HUES64 (cell line): Measurements from ENCODE around the gene LRRC75B. TPM values are rescaled to one million over a fixed set of nuclear protein-coding genes. Genes with fewer than 3 reads are reported as not detected.
"Not testable (repeated sequence)": the region's sequence is repeated elsewhere in the genome, so short reads cannot be mapped to it uniquely, and the experiment has no call there.

Experiments
- H3K27ac ChIP-seq: 2 replicates; pipeline ENCODE4 v1.7.0; 2013; ENCODE audit warnings: low read depth, low read length, inconsistent platforms
- H3K27me3 ChIP-seq: 2 replicates; pipeline ENCODE4 v1.6.1; 2013; ENCODE audit warnings: mild to moderate bottlenecking, low read length; ENCODE audit not compliant: insufficient read depth
- H3K36me3 ChIP-seq: 2 replicates; pipeline ENCODE4 v1.6.1; 2013; ENCODE audit warnings: mild to moderate bottlenecking, low read length; ENCODE audit not compliant: insufficient read depth
- H3K4me1 ChIP-seq: 2 replicates; pipeline ENCODE4 v1.6.1; 2013; ENCODE audit warnings: mild to moderate bottlenecking, low read length, moderate library complexity; ENCODE audit not compliant: insufficient read depth
- H3K4me3 ChIP-seq: 2 replicates; pipeline ENCODE4 v1.5.1; 2013; ENCODE audit warnings: mild to moderate bottlenecking, low read length, moderate library complexity
- H3K9ac ChIP-seq: 2 replicates; pipeline ENCODE4 v1.6.1; 2013; ENCODE audit warnings: mild to moderate bottlenecking, low read depth, low read length
- H3K9me3 ChIP-seq: 2 replicates; pipeline ENCODE4 v1.6.1; 2013; ENCODE audit warnings: low read depth, low read length; ENCODE audit not compliant: insufficient read depth
- WGBS: fragments of 150-250, 120-280 bp; methylation state at CpG from one replicate; pipeline ENCODE4 v1.1.7; 2013; ENCODE audit warnings: missing lambda C conversion rate; 5-methylcytosine and 5-hydroxymethylcytosine counted together
- polyA plus RNA-seq, 2 experiments: library from polyadenylated mRNA; stranded (reverse); fragments of 50-300 nt; gene quantifications; one replicate each; pipeline ENCODE4 v1.2.3, GENCODE V29; 2013

LRRC75B gene, protein sequence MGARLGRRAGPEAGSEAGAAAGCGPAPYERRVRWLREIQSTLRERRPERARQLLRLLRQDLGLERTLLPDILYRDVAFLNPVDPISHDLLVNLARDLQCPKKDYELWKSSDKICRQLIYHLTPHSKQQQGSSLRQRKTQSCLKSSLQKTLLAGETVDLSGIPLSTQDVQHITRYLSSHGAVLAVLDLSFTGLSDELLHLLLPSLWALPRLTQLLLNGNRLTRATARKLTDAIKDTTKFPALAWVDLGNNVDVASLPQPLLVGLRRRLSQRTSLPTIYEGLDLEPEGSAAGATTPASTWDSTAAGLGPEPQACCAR
- 10.4 TPM for polyA plus RNA-seq (2013, experiment 1 of 2)
- polyA plus RNA-seq (2013, experiment 2 of 2) = 13.9 TPM

DNA sequence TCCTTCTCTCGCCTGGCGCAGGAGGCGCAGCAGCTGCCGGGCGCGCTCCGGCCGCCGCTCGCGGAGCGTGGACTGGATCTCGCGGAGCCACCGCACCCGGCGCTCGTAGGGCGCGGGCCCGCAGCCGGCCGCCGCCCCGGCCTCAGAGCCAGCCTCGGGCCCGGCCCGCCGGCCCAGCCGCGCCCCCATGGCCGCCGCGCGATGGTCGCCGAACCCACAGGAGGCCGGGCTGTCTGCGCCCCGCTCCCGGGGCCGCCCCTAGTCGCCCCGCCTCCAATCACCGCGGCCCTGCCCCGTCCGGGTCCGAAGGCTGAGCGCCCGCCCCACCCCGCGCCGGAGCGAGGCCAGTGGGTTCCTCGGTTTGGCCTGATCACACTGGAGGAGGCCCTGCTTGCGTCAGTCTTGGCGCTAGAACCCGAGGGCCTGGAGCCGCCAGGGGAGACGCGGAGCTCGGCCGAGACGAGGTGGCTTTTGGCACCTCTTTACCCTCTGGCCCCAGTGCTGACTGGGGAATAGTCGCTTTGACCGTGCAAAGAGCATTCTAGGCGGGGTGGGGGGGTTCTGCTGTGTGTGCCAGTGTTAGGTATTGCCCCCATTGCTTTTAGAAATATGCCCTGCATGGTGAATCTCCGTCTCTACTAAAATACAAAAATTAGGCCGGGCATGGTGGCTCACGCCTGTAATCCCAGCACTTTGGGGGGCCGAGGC is at the start of gene LRRC75B:
Gene LRRC75B, minus strand, starts transcription at position 223 of the 708 bp plus-strand sequence. Its CDS starts 34 bp downstream, at position 189.
- H3K36me3 ChIP-seq = peaks cover 4% of the 10 kb centered on the region
- H3K9me3 ChIP-seq = no peaks in the 10 kb centered on the region
- WGBS = 6% methylated on average over 72 of the region's 72 CpGs
- H3K27me3 ChIP-seq = no peaks in the 10 kb centered on the region
- H3K4me3 ChIP-seq = peak within 1 kb of the TSS; percentile 66
- peak within 1 kb of the TSS; percentile 73 for H3K27ac ChIP-seq
- peak within 1 kb of the TSS; percentile 83 for H3K9ac ChIP-seq
- H3K4me1 ChIP-seq = peaks cover 11% of the 10 kb centered on the region

DNA sequence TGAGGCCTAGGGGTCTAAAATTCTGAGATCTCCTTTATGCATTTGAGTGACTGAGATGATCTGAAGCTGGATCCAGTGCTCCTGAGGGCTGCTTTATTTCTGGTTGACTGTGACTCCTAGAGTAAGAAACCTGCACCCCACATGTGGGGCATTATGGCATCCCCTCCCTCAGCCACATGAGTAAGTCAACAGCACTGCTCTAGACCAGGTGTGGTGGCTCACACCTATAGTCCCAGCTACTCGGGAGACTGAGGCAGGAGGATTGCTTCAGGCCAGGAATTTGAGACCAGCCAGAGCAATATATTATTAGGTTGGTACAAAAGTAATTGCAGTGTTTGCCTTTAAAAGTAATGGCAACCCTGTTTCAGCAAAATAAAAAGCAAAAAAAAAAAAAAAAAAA is 49.4 kb upstream of the LRRC75B start:
- H3K9ac ChIP-seq, H3K27ac ChIP-seq, H3K4me3 ChIP-seq, H3K36me3 ChIP-seq, H3K9me3 ChIP-seq, H3K4me1 ChIP-seq, H3K27me3 ChIP-seq: not testable (repeated sequence)
- WGBS = 100% methylated on average over 1 of the region's 1 CpG

DNA sequence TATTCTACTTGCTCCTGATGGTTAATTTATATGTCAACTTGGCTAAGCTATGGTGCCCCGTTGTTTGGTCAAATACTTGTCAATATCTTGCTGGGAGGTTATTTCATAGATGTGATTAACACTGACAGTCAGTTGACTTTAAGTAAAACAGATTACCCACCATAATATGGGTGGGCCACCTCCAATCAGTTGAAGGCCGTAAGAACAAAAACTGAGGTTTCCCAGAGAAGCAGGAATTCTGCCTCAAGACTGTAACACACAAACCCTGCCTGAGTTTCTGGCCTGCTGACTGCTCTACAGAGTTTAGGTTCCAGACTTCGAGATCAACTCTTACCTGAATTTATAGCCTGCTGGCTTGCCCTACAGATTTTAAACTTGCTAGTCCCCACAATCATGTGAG is 43.6 kb upstream of the LRRC75B start:
- not testable (repeated sequence) for H3K27ac ChIP-seq, H3K27me3 ChIP-seq, H3K9ac ChIP-seq, H3K36me3 ChIP-seq, H3K4me1 ChIP-seq, H3K4me3 ChIP-seq, H3K9me3 ChIP-seq
- WGBS = 96% methylated on average over 3 of the region's 3 CpGs

DNA sequence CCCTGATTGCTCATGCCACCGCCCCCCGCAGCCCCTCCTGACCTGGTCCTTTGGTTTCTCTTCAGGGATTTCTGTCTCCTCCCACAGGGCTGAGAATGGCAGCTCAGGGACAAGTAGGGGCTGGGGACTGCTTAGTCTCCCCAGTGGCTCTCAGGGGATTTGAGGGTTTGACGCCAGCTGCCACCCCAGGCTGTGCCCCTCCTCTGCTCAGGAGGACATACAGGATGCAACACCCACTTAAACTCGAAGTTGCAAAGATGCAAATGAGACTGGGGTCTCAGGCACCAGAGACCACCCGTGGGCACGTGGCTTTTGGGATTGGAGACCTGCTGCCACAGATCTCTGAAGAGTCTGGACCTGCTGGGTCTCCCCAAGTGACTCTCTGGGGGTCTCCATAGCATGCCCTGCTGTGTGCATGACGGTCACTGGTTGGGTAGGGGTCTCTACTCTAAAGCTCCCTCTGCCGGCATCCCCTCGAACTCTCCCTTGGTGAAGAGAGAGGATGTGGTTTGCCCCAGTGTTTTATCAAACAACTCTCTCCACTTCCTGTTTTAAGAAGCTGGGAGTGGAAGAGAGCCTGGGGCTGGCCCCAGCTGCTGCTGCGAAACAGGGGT is 42.0 kb upstream of the LRRC75B start:
- not testable (repeated sequence) for H3K4me1 ChIP-seq, H3K4me3 ChIP-seq, H3K36me3 ChIP-seq, H3K27me3 ChIP-seq, H3K27ac ChIP-seq, H3K9me3 ChIP-seq, H3K9ac ChIP-seq
- WGBS = 74% methylated on average over 8 of the region's 10 CpGs

DNA sequence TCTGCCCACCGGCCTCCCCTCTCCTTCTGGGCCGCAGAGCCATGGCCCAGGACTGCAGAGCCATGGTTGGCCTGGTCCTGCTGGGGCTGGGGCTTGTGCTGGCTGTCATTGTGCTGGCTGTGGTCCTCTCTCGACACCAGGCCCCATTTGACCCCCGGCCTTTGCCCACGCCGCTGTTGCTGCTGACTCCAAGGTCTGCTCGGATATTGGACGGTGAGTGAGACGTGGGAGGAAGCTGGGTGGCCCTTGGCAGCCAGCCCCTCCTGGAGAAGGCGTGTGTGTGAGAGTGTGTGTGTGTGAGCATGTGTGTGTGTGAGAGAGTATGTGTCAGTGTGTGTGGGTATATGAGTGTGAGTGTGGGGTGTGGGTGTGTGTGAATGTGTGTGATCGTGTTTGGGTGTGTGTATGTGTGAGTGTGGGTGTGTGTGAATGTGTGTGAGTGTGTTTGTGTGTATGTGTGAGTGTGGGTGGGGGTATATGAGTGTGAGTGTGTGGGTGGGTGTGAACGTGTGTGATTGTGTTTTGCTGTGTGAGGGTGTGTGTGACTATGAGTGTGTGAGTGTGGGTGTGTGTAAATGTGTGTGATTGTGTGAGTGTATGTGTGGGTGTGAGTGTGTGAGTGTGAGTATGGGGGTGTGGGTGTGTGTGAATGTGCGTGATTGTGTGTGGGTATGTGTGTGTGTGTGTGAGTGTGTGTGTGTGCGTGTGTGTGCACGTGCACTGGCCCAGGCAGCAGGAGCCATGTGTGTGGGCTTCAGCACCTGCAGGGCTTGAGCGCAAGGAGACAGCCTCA is 40.6 kb upstream of the LRRC75B start:
- not testable (repeated sequence) for H3K4me1 ChIP-seq, H3K4me3 ChIP-seq, H3K27ac ChIP-seq, H3K9ac ChIP-seq, H3K9me3 ChIP-seq, H3K36me3 ChIP-seq, H3K27me3 ChIP-seq
- 88% methylated on average over 16 of the region's 16 CpGs for WGBS

DNA sequence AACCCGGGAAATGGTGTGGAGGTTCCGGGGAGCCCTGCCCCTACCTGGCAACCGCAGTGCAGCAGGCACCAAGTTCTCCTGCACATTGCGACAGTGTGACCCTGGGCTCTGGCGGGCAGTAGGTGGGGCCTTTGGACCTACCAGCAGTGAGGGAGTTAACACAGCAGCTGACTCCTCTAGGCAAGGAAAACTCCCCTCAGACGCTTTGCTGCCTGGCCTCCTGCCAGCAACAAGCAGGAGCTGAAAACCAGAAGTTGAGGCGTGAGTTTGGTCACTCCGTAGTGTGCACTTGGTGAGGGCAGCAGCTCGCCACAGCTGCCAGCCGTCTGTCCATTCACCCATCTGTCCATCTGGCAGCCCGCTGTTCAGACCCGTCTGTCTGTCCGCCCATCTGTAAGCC is 39.8 kb upstream of the LRRC75B start:
- H3K4me1 ChIP-seq, H3K9me3 ChIP-seq, H3K4me3 ChIP-seq, H3K27me3 ChIP-seq, H3K27ac ChIP-seq, H3K36me3 ChIP-seq, H3K9ac ChIP-seq: not testable (repeated sequence)
- WGBS = 63% methylated on average over 7 of the region's 13 CpGs

DNA sequence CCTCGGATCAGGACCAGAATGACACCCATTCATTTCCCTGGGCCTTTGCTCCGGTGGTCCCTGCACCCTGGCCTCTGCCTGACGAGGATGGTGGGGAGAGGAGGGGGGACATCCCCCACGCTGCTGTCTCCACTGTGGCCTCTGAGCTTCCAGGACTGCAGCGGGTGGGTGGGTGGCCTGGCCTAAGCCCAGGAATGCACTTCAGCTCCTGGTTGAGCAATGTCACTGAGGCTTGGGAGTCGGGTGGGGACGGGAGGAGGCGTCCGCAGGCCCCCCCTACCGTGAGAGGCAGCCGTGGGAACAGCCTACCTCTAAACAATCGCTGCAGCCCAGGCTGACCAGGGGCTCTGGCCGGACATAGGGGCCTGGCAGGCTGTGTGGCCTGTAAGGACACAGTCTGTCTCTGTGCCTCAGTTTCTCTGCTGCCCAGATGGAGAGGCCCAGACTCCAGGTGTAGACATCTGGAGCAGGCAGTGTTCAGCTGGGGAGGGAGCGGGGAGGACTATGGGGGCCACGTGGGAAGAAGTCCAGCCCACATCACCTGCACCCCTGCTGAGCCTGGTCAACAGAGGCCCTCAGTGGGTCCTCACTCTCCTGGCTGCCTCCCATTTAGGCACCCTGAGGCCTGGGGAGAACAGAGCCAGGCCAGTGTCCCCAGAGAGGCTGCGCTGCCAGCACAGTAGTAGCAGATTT is 38.7 kb upstream of the LRRC75B start:
- H3K27ac ChIP-seq = peak overlapping the region; percentile 70; the same call in 1 of the 2 replicates
- not testable (repeated sequence) for H3K36me3 ChIP-seq, H3K4me3 ChIP-seq, H3K9me3 ChIP-seq, H3K9ac ChIP-seq, H3K4me1 ChIP-seq, H3K27me3 ChIP-seq
- 59% methylated on average over 15 of the region's 16 CpGs for WGBS

DNA sequence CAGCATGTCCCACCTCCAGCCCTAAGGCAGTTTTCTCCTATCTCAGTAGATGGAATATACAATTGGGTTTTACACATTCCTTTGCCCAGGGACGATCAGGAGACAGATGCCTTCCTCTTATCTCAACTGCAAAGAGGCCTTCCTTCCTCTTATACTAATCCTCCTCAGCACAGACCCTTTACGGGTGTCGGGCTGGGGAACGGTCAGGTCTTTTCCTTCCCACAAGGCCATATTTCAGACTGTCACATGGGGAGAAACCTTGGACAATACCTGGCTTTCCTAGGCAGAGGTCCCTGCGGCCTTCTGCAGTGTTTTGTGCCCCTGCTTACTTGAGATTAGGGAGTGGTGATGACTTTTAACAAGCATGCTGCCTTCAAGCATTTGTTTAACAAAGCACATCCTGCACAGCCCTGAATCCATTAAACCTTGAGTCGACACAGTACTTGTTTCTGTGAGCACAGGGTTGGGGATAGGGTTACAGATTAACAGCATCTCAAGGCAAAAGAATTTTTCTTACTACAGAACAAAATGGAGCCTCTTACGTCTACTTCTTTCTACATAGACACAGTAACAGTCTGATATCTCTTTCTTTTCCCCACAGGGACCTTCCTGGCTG is 38.0 kb upstream of the LRRC75B start:
- H3K9me3 ChIP-seq, H3K36me3 ChIP-seq, H3K9ac ChIP-seq, H3K4me1 ChIP-seq, H3K4me3 ChIP-seq, H3K27me3 ChIP-seq: not testable (repeated sequence)
- H3K27ac ChIP-seq = peak overlapping the region; percentile 70; the same call in 1 of the 2 replicates
- 28% methylated on average over 3 of the region's 7 CpGs for WGBS

DNA sequence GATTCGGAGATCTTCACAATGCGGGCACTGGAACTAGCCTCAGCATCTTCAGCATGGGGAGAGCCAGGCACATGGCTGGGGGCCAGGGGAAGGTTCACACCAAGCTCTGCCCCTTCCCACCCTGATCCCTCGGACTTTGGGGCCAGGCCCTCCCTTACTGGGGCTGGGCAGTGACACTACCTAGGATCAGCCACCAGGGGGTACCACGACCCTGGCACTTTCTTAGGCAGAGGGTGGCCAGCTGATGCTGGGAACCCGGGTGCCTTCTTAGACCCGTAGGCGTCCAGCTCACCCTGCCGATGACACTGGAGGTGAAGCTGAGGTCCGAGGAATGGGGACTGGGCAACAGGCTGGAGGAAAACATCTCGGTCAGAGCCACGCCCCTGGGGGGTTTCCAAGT is 36.2 kb upstream of the LRRC75B start:
- 72% methylated on average over 9 of the region's 11 CpGs for WGBS
- H3K36me3 ChIP-seq, H3K27me3 ChIP-seq, H3K9me3 ChIP-seq, H3K4me3 ChIP-seq, H3K9ac ChIP-seq, H3K4me1 ChIP-seq, H3K27ac ChIP-seq: not testable (repeated sequence)

DNA sequence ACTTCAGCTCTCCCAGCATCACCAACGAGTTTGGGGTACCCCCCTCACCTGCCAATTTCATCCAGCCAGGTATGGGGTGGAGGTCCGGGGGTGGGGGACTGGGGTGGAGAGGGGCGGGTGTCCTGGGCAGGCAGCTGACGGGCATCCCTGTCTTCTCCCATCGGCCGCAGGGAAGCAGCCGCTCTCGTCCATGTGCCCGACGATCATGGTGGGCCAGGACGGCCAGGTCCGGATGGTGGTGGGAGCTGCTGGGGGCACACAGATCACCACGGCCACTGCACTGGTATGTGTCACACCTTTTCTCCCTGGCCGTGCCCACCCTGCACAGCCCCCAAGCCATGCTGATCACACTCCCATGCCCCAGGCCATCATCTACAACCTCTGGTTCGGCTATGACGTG is 35.0 kb upstream of the LRRC75B start:
- not testable (repeated sequence) for H3K9ac ChIP-seq
- 94% methylated on average over 9 of the region's 16 CpGs for WGBS

More for the DNA sequence above, 35.0 kb upstream of the LRRC75B start:
- H3K4me1 ChIP-seq, H3K27ac ChIP-seq, H3K4me3 ChIP-seq, H3K27me3 ChIP-seq, H3K36me3 ChIP-seq, H3K9me3 ChIP-seq: not testable (repeated sequence)
